ENCODE measurements around the gene HCFC1. TPM values are rescaled to one million over a fixed set of nuclear protein-coding genes. Genes with fewer than 3 reads are reported as not detected.

Gene HCFC1
- total and polyA plus RNA-seq, 9 of the 15 experiments (the other 6 are each of a cell fraction or from before 2014, with no cell fraction given) = 2.8 to 133 (median 17.1) TPM

GRCh38 chrX:153900831-153901752, 70.5 kb downstream of the HCFC1 start (continued):
- TF ChIP-seq ZBTB12 (CRISPR knock-in tag; IDR thresholded peaks at IDR 0.05) = no peak
- no peak for TF ChIP-seq DLX4 (CRISPR knock-in tag; IDR thresholded peaks at IDR 0.05)
- no peak for TF ChIP-seq NFIX (CRISPR knock-in tag; IDR thresholded peaks at IDR 0.05; ENCODE audit: low read depth)
- TF ChIP-seq COPS2 (conservative IDR thresholded peaks at IDR 0.05) = no peak
- no peak for TF ChIP-seq RAD21 (CRISPR knock-in tag; conservative IDR thresholded peaks at IDR 0.05 in 1 of 2, IDR thresholded peaks at IDR 0.05 in 1 of 2)
- TF ChIP-seq LCOR (CRISPR knock-in tag; IDR thresholded peaks at IDR 0.05) = 0 out of 2 replicates have a peak, but pooled peaks have one; percentile 36
- TF ChIP-seq BCLAF1 (IDR thresholded peaks at IDR 0.05; ENCODE audit: borderline replicate concordance in 1 of 2, control insufficient read depth in 1 of 2, low read depth in 2 of 2, low read length in 1 of 2) = no peak; a peak in 1 of 4 replicates
- peak; percentile 41 for TF ChIP-seq TAL1 (IDR thresholded peaks at IDR 0.05)
- TF ChIP-seq CBX2 (IDR thresholded peaks at IDR 0.05; ENCODE audit: insufficient read depth, low read length, poor library complexity, severe bottlenecking) = no peak
- TF ChIP-seq POLR2B (IDR thresholded peaks at IDR 0.05; ENCODE audit: low read depth, partially characterized antibody) = no peak
- no peak for TF ChIP-seq MEIS2 (IDR thresholded peaks at IDR 0.05; ENCODE audit: partially characterized antibody)
- TF ChIP-seq MCM7 (IDR thresholded peaks at IDR 0.05) = no peak
- TF ChIP-seq SUPT5H (IDR thresholded peaks at IDR 0.05) = 0 out of 2 replicates have a peak, but pooled peaks have one; percentile 21
- no peak for TF ChIP-seq ZNF232 (CRISPR knock-in tag; IDR thresholded peaks at IDR 0.05)
- no peak for TF ChIP-seq SMAD1 (IDR thresholded peaks at IDR 0.05; ENCODE audit: low read depth, low read length, partially characterized antibody)
- TF ChIP-seq THRB (CRISPR knock-in tag; conservative IDR thresholded peaks at IDR 0.05) = peak; percentile 94
